HCT116 (cell line): ENCODE results near the gene RNF141. TPM values are rescaled to one million over a fixed set of nuclear protein-coding genes. Genes with fewer than 3 reads are reported as not detected.

Experiments used
- ATAC-seq: fragments of 200-7000 bp; cut with Tn5 transposase; 2 replicates; pipeline ENCODE4 v1.9.1; 2020; ENCODE audit warnings: mild to moderate bottlenecking, moderate library complexity
- BruUV-seq: library from RNA; stranded (reverse); fragments of 400-500 nt; replicated peaks from 2 replicates; lab custom pipeline; 2021; lab: Mats Ljungman, UMichigan
- CTCF ChIA-PET: fragments of 300-600 bp; sonication (Branson Sonifier 250); formaldehyde crosslinking; loops from one replicate; lab custom pipeline; 2021; ENCODE audit warnings: antibody characterized with exemption; lab: Charles Lee
- POLR2A ChIA-PET: fragments of 300-600, 350-600 bp; sonication (Branson Sonifier 250); formaldehyde crosslinking; loops from one replicate; lab custom pipeline; 2021; ENCODE audit warnings: antibody characterized with exemption; lab: Charles Lee
- RAD21 ChIA-PET, 2 experiments: fragments of 300-600 bp; sonication (Branson Sonifier 250); formaldehyde crosslinking; loops; one replicate each; lab custom pipeline; 2023; ENCODE audit warnings: low total read pairs in 2 of 2; ENCODE audit not compliant: uncharacterized antibody in 2 of 2, unreplicated experiment in 2 of 2, low non-redundant PET in 1 of 2; lab: Charles Lee
- DNase-seq: peaks from one replicate; pipeline ENCODE4 v3.0.0-alpha.2; 2010; ENCODE audit warnings: low read depth, low spot score
- H2AFZ ChIP-seq: fragments of 200-600 bp; shearing (Covaris generic), sonication (generic); 2 replicates; pipeline ENCODE4 v1.6.1; 2017; ENCODE audit warnings: low read depth, mixed run types, mixed read lengths, antibody characterized with exemption, low read length; ENCODE audit not compliant: poor library complexity, severe bottlenecking
- H3K27ac ChIP-seq: 2 replicates; pipeline ENCODE4 v1.5.1; 2012; ENCODE audit warnings: low read depth, low read length
- H3K27me3 ChIP-seq: fragments of 200-600 bp; sonication (generic); 2 replicates; pipeline ENCODE4 v1.6.1; 2016; ENCODE audit warnings: mixed run types, low read length, mixed read lengths; ENCODE audit not compliant: insufficient read depth
- H3K36me3 ChIP-seq, 2 experiments: fragments of 200-500 bp in 1 of 2; fragments of 200-600 bp in 1 of 2; sonication (Bioruptor generic) in 1 of 2; sonication (generic) in 1 of 2; 2 replicates each; pipeline versions ENCODE4 v1.5.1 to v1.6.1; 2014 to 2016; ENCODE audit warnings: low read length in 2 of 2, inconsistent platforms in 1 of 2, mixed read lengths in 1 of 2, mixed run types in 1 of 2; ENCODE audit not compliant: insufficient read depth in 2 of 2, control insufficient read depth in 1 of 2
- H3K4me1 ChIP-seq, 2 experiments: fragments of 200-600 bp in 1 of 2; sonication (generic) in 1 of 2; 2 replicates each; pipeline versions ENCODE4 v1.5.1 to v1.6.1; 2012 to 2017; ENCODE audit warnings: low read length in 2 of 2, inconsistent platforms in 1 of 2, mild to moderate bottlenecking in 1 of 2, mixed read lengths in 1 of 2, mixed run types in 1 of 2, moderate library complexity in 1 of 2; ENCODE audit not compliant: insufficient read depth in 2 of 2, control insufficient read depth in 1 of 2
- H3K4me2 ChIP-seq: fragments of 200-600 bp; sonication (generic); 2 replicates; pipeline ENCODE4 v1.6.1; 2017; ENCODE audit warnings: mixed run types, low read length, mixed read lengths
- H3K4me3 ChIP-seq, 2 experiments: fragments of 200-600 bp in 1 of 2; sonication (generic) in 1 of 2; replicated peaks in 1 of 2; 2 replicates each; pipeline ENCODE4 v1.5.1; 2011 to 2016; ENCODE audit warnings: low read length in 2 of 2, control low read depth in 1 of 2, low read depth in 1 of 2, mild to moderate bottlenecking in 1 of 2, mixed read lengths in 1 of 2, mixed run types in 1 of 2
- H3K79me2 ChIP-seq: fragments of 200-600 bp; sonication (generic); 2 replicates; pipeline ENCODE4 v1.6.1; 2017; ENCODE audit warnings: mild to moderate bottlenecking, mixed run types, low read length, moderate library complexity, mixed read lengths; ENCODE audit not compliant: insufficient read depth
- H3K9ac ChIP-seq: fragments of 200-600 bp; sonication (generic); 2 replicates; pipeline ENCODE4 v1.6.1; 2016; ENCODE audit warnings: low read length, mixed read lengths
- H3K9me2 ChIP-seq: fragments of 200-600 bp; sonication (generic), shearing (Covaris generic); 2 replicates; pipeline ENCODE4 v1.6.1; 2017; ENCODE audit warnings: mixed run types, mild to moderate bottlenecking, moderate library complexity; ENCODE audit not compliant: insufficient read depth
- H3K9me3 ChIP-seq, 2 experiments: fragments of 200-500 bp in 1 of 2; fragments of 200-600 bp in 1 of 2; sonication (Bioruptor generic) in 1 of 2; sonication (generic) in 1 of 2; 2 replicates each; pipeline ENCODE4 v1.6.1; 2014 to 2017; ENCODE audit warnings: low read length in 2 of 2, mixed read lengths in 2 of 2, inconsistent platforms in 1 of 2, low read depth in 1 of 2, mild to moderate bottlenecking in 1 of 2, mixed run types in 1 of 2, moderate library complexity in 1 of 2; ENCODE audit not compliant: control insufficient read depth in 1 of 2, insufficient read depth in 1 of 2
- H4K20me1 ChIP-seq: fragments of 200-600 bp; sonication (generic), shearing (Covaris generic); 2 replicates; pipeline ENCODE4 v1.6.1; 2017; ENCODE audit warnings: mixed run types, mild to moderate bottlenecking, moderate library complexity; ENCODE audit not compliant: insufficient read depth
- CBX3 ChIP-seq: IDR thresholded peaks from 2 replicates; pipeline ENCODE4 v1.6.1; 2012; ENCODE audit warnings: low read depth
- CEBPB ChIP-seq: IDR thresholded peaks from 2 replicates; pipeline ENCODE4 v1.6.1; 2012; ENCODE audit warnings: low read depth
- ELF1 ChIP-seq: IDR thresholded peaks from 2 replicates; pipeline ENCODE4 v1.6.1; 2012; ENCODE audit warnings: low read depth, borderline replicate concordance
- FOSL1 ChIP-seq: IDR thresholded peaks from 2 replicates; pipeline ENCODE4 v1.6.1; 2012; ENCODE audit warnings: low read depth
- POLR2A ChIP-seq: IDR thresholded peaks from 2 replicates; pipeline ENCODE4 v1.7.0; 2011; ENCODE audit warnings: borderline replicate concordance; ENCODE audit not compliant: insufficient read depth, insufficient read length; ENCODE audit errors: extremely low read depth
- RAD21 ChIP-seq: IDR thresholded peaks from 2 replicates; pipeline ENCODE4 v1.6.1; 2012; ENCODE audit warnings: low read depth, mild to moderate bottlenecking
- SIN3A ChIP-seq: IDR thresholded peaks from 2 replicates; pipeline ENCODE4 v1.6.1; 2012; ENCODE audit warnings: low read depth
- SRF ChIP-seq: IDR thresholded peaks from 2 replicates; pipeline ENCODE4 v1.6.1; 2012; ENCODE audit warnings: low read depth
- ZFX ChIP-seq: fragments of 450-650 bp; IDR thresholded peaks from 2 replicates; pipeline ENCODE4 v1.6.1; 2017
- intact Hi-C: fragments of 100-400 bp; cut with micrococcal nuclease; formaldehyde crosslinking; loops from 2 replicates; pipeline ENCODE4 v1.10.0; 2022
- total RNA-seq: library from RNA; stranded (reverse); gene quantifications from one replicate; pipeline ENCODE4 v1.2.1, GENCODE V29; 2021; ENCODE audit not compliant: unreplicated experiment
- TF ChIP-seq, protein P1 (sequence below): IDR thresholded peaks from 2 replicates; pipeline ENCODE4 v1.6.1; 2012
- TF ChIP-seq, protein P2 (sequence below): IDR thresholded peaks from 2 replicates; pipeline ENCODE4 v1.6.1; 2011; ENCODE audit warnings: mild to moderate bottlenecking, low read length, moderate library complexity; ENCODE audit not compliant: insufficient replicate concordance; ENCODE audit errors: extremely low read depth
- TF ChIP-seq, protein P3 (sequence below), 3 experiments: fragments of 200-600 bp in 1 of 3; sonication (generic) in 1 of 3; IDR thresholded peaks in 2 of 3; conservative IDR thresholded peaks in 1 of 3; 2 replicates each; pipeline ENCODE4 v1.5.1; 2012 to 2017; ENCODE audit warnings: low read depth in 2 of 3, low read length in 2 of 3, antibody characterized with exemption in 1 of 3, borderline replicate concordance in 1 of 3, control low read depth in 1 of 3, mild to moderate bottlenecking in 1 of 3, mixed read lengths in 1 of 3, mixed run types in 1 of 3, moderate library complexity in 1 of 3; ENCODE audit not compliant: insufficient read depth in 1 of 3
- TF ChIP-seq, protein P4 (sequence below): IDR thresholded peaks from 2 replicates; pipeline ENCODE4 v1.6.1; 2012; ENCODE audit warnings: low read depth

The RNF141 gene
- total RNA-seq, 1 experiment from 2014 or later, result 133 TPM

DNA sequence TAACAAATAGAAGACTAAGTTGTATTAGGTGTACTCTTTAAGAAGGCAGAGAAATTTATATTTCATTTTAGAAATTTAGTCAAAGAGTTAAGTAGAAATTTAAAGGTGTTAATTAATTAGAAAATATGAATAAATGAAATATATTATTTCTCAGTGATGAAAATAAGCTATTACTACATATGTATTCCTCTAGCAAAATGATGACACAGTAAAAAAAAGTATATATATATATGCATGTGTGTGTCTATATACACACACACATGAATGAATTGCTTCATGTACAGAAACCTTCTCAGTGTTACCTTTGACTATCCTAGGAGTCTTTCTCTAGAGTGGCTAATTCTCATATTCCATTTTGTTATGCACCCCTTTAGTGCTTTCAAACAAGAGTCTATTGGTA, 7.7 kb downstream of the RNF141 start:
- POLR2A ChIA-PET, result no interaction called here
- Histone ChIP-seq H3K4me1 (peaks cover 46 to 82% of the 10 kb centered on the region in 2 experiments), H3K9me3 (no peaks in the 10 kb centered on the region), H3K27ac (no peak overlapping the region), H3K9me2 (no peaks in the 10 kb centered on the region), H4K20me1 (no peaks in the 10 kb centered on the region), H3K27me3 (no peaks in the 10 kb centered on the region), H3K9ac (no peak overlapping the region), H2AFZ (no peak overlapping the region), H3K4me3 (no peak overlapping the region), H3K79me2 (peaks cover 97% of the 10 kb centered on the region), H3K36me3 (peaks cover 5 to 41% of the 10 kb centered on the region in 2 experiments; a peak in 3 of 4 replicates), H3K4me2 (no peak overlapping the region)
- CTCF ChIA-PET, result no interaction called here
- ATAC-seq (no peak), DNase-seq (no peak)
- TF ChIP-seq SIN3A, result no peak
- no peak for TF ChIP-seq CBX3
- no peak for TF ChIP-seq ELF1
- TF ChIP-seq, protein P1, sequence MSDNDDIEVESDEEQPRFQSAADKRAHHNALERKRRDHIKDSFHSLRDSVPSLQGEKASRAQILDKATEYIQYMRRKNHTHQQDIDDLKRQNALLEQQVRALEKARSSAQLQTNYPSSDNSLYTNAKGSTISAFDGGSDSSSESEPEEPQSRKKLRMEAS, result no peak
- TF ChIP-seq ZFX, result no peak
- RAD21 ChIA-PET, result no interaction called here
- BruUV-seq, result no TSS peak
- intact Hi-C loops, result no loop called here

DNA sequence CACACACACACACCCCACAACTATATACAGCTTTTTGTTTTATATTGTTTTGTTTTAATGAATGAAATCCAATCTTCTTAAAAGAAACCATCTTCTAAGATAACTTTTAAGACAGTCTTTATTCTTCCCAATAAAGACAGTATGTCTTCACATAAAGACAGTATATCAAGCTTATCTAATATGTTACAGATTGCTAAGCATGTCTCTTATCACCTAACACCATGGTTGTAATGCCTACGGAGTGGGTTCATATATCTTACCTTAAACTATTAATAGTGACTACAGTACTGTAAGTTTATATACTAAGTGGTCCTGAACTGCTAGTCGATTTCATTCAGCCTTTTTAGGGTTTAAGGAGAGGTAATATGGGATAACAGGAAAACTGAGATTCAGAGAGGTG, 8.5 kb downstream of the RNF141 start:
- H3K4me2 ChIP-seq, result no peak overlapping the region
- no peak overlapping the region for H3K9ac ChIP-seq
- peaks cover 89% of the 10 kb centered on the region for H3K79me2 ChIP-seq
- peaks cover 5 to 44% of the 10 kb centered on the region in 2 experiments; a peak in 3 of 4 replicates for H3K36me3 ChIP-seq
- H3K9me2 ChIP-seq, result no peaks in the 10 kb centered on the region
- no peak overlapping the region for H3K4me3 ChIP-seq
- H3K9me3 ChIP-seq, result no peaks in the 10 kb centered on the region
- H3K27ac ChIP-seq, result no peak overlapping the region
- no peaks in the 10 kb centered on the region for H4K20me1 ChIP-seq
- BruUV-seq, result no TSS peak
- H3K27me3 ChIP-seq, result no peaks in the 10 kb centered on the region
- intact Hi-C loops, result no loop called here
- RAD21 ChIA-PET, result no interaction called here
- ATAC-seq (no peak), DNase-seq (no peak)
- POLR2A ChIA-PET, result no interaction called here
- H2AFZ ChIP-seq, result no peak overlapping the region
- CTCF ChIA-PET, result interaction anchor here (3.6 kb wide), 1 partner anchor 8 kb away, joined by 25 read pairs; the partner anchor contains the start of gene RNF141
- peaks cover 46 to 82% of the 10 kb centered on the region in 2 experiments for H3K4me1 ChIP-seq
- TF ChIP-seq POLR2A (no peak), SIN3A (no peak), SRF (no peak), CEBPB (no peak), ELF1 (no peak), CBX3 (no peak), RAD21 (no peak), FOSL1 (no peak)
- TF ChIP-seq, protein P2, sequence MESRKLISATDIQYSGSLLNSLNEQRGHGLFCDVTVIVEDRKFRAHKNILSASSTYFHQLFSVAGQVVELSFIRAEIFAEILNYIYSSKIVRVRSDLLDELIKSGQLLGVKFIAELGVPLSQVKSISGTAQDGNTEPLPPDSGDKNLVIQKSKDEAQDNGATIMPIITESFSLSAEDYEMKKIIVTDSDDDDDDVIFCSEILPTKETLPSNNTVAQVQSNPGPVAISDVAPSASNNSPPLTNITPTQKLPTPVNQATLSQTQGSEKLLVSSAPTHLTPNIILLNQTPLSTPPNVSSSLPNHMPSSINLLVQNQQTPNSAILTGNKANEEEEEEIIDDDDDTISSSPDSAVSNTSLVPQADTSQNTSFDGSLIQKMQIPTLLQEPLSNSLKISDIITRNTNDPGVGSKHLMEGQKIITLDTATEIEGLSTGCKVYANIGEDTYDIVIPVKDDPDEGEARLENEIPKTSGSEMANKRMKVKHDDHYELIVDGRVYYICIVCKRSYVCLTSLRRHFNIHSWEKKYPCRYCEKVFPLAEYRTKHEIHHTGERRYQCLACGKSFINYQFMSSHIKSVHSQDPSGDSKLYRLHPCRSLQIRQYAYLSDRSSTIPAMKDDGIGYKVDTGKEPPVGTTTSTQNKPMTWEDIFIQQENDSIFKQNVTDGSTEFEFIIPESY, result no peak
- TF ChIP-seq, protein P3, sequence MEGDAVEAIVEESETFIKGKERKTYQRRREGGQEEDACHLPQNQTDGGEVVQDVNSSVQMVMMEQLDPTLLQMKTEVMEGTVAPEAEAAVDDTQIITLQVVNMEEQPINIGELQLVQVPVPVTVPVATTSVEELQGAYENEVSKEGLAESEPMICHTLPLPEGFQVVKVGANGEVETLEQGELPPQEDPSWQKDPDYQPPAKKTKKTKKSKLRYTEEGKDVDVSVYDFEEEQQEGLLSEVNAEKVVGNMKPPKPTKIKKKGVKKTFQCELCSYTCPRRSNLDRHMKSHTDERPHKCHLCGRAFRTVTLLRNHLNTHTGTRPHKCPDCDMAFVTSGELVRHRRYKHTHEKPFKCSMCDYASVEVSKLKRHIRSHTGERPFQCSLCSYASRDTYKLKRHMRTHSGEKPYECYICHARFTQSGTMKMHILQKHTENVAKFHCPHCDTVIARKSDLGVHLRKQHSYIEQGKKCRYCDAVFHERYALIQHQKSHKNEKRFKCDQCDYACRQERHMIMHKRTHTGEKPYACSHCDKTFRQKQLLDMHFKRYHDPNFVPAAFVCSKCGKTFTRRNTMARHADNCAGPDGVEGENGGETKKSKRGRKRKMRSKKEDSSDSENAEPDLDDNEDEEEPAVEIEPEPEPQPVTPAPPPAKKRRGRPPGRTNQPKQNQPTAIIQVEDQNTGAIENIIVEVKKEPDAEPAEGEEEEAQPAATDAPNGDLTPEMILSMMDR (IDR thresholded peaks at IDR 0.05 in 2 of 3, conservative IDR thresholded peaks at IDR 0.05 in 1 of 3; ENCODE audit: borderline replicate concordance in 1 of 3, insufficient read depth in 1 of 3, low read depth in 2 of 3, low read length in 2 of 3), result no peak
- TF ChIP-seq, protein P4, sequence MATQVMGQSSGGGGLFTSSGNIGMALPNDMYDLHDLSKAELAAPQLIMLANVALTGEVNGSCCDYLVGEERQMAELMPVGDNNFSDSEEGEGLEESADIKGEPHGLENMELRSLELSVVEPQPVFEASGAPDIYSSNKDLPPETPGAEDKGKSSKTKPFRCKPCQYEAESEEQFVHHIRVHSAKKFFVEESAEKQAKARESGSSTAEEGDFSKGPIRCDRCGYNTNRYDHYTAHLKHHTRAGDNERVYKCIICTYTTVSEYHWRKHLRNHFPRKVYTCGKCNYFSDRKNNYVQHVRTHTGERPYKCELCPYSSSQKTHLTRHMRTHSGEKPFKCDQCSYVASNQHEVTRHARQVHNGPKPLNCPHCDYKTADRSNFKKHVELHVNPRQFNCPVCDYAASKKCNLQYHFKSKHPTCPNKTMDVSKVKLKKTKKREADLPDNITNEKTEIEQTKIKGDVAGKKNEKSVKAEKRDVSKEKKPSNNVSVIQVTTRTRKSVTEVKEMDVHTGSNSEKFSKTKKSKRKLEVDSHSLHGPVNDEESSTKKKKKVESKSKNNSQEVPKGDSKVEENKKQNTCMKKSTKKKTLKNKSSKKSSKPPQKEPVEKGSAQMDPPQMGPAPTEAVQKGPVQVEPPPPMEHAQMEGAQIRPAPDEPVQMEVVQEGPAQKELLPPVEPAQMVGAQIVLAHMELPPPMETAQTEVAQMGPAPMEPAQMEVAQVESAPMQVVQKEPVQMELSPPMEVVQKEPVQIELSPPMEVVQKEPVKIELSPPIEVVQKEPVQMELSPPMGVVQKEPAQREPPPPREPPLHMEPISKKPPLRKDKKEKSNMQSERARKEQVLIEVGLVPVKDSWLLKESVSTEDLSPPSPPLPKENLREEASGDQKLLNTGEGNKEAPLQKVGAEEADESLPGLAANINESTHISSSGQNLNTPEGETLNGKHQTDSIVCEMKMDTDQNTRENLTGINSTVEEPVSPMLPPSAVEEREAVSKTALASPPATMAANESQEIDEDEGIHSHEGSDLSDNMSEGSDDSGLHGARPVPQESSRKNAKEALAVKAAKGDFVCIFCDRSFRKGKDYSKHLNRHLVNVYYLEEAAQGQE, result no peak
